Activated CD8-positive, alpha-beta T cell treated with anti-CD3 and anti-CD28 coated beads for 36 hours (primary cell): ENCODE results near the gene ALDH6A1. TPM values are rescaled to one million over a fixed set of nuclear protein-coding genes. Genes with fewer than 3 reads are reported as not detected.
A peak's percentile ranks its signal among the peaks of the same experiment; 100 is the strongest.

Experiments used
- ATAC-seq: fragments of 200-7000 bp; cut with Tn5 transposase; one replicate; pipeline ENCODE4 v1.10.0; 2021; ENCODE audit warnings: mild to moderate bottlenecking, moderate library complexity
- CTCF ChIA-PET: fragments of 350-600 bp; sonication (Branson Sonifier 250); formaldehyde crosslinking; loops from one replicate; lab custom pipeline; 2021; ENCODE audit warnings: antibody characterized with exemption; lab: Charles Lee
- POLR2A ChIA-PET: fragments of 350-600 bp; sonication (Branson Sonifier 250); formaldehyde crosslinking; loops from one replicate; lab custom pipeline; 2021; ENCODE audit warnings: antibody characterized with exemption; lab: Charles Lee
- DNase-seq: peaks from one replicate; pipeline ENCODE4 v3.0.0-alpha.2; 2020
- H3K27ac Mint-ChIP-seq: one replicate; pipeline ENCODE4 v1.8.0; 2021; ENCODE audit warnings: mild to moderate bottlenecking, mixed read lengths
- H3K27me3 Mint-ChIP-seq: one replicate; pipeline ENCODE4 v1.8.0; 2021; ENCODE audit warnings: mixed read lengths
- H3K36me3 Mint-ChIP-seq: one replicate; pipeline ENCODE4 v1.8.0; 2021; ENCODE audit warnings: low read depth, mixed read lengths
- H3K4me1 Mint-ChIP-seq: one replicate; pipeline ENCODE4 v1.8.0; 2021; ENCODE audit warnings: low read depth, mixed read lengths
- H3K4me3 Mint-ChIP-seq: one replicate; pipeline ENCODE4 v1.8.0; 2021; ENCODE audit warnings: mild to moderate bottlenecking, moderate library complexity, mixed read lengths
- H3K9me3 Mint-ChIP-seq: one replicate; pipeline ENCODE4 v1.8.0; 2021; ENCODE audit warnings: mixed read lengths
- CTCF ChIP-seq: fragments of 200-600 bp; IDR thresholded peaks from one replicate; pipeline ENCODE4 v1.8.0; 2022; ENCODE audit warnings: antibody characterized with exemption, mild to moderate bottlenecking
- intact Hi-C: fragments of 100-400 bp; cut with micrococcal nuclease; formaldehyde crosslinking; loops from one replicate; pipeline ENCODE4 v1.10.0; 2022
- total RNA-seq, 2 experiments: library from RNA; stranded (reverse); gene quantifications; one replicate each; pipeline ENCODE4 v1.2.3, GENCODE V29; 2021

ALDH6A1 gene
- total RNA-seq, 2 experiments from 2014 or later, result 10.8 to 11.8 TPM

GRCh38 chr14:74048281-74048680 lies 36.0 kb downstream of the ALDH6A1 start:
- no peak overlapping the region for H3K27ac Mint-ChIP-seq
- intact Hi-C loops, result no loop called here
- no peak overlapping the region for H3K4me3 Mint-ChIP-seq
- no peak for TF ChIP-seq CTCF
- DNase-seq (no peak), ATAC-seq (no peak)
- ChIA-PET CTCF (interaction anchor here (0.6 kb wide), 1 partner anchor 16 kb away, joined by 3 read pairs; no protein-coding TSS in a partner anchor), POLR2A (no interaction called here)
- H3K4me1 Mint-ChIP-seq, result no peaks in the 10 kb centered on the region
- no peaks in the 10 kb centered on the region for H3K36me3 Mint-ChIP-seq
- no peaks in the 10 kb centered on the region for H3K9me3 Mint-ChIP-seq
- H3K27me3 Mint-ChIP-seq, result no peaks in the 10 kb centered on the region

GRCh38 chr14:74045522-74045921 lies 38.7 kb downstream of the ALDH6A1 start:
- no peaks in the 10 kb centered on the region for H3K27me3 Mint-ChIP-seq
- H3K9me3 Mint-ChIP-seq, result no peaks in the 10 kb centered on the region
- CTCF ChIA-PET, result no interaction called here
- no peaks in the 10 kb centered on the region for H3K36me3 Mint-ChIP-seq
- intact Hi-C loops, result no loop called here
- H3K4me3 Mint-ChIP-seq, result no peak overlapping the region
- DNase-seq (no peak), ATAC-seq (no peak)
- no peak overlapping the region for H3K27ac Mint-ChIP-seq
- POLR2A ChIA-PET, result no interaction called here
- H3K4me1 Mint-ChIP-seq, result no peaks in the 10 kb centered on the region
- TF ChIP-seq CTCF, result no peak

GRCh38 chr14:74042296-74042695 lies 42.0 kb downstream of the ALDH6A1 start:
- H3K27ac Mint-ChIP-seq, result no peak overlapping the region
- DNase-seq (no peak), ATAC-seq (no peak)
- CTCF ChIA-PET, result interaction anchor here (1.7 kb wide), 1 partner anchor 11 kb away, joined by 6 read pairs; no protein-coding TSS in a partner anchor
- intact Hi-C loops, result no loop called here
- H3K4me1 Mint-ChIP-seq, result no peaks in the 10 kb centered on the region
- POLR2A ChIA-PET, result no interaction called here
- no peaks in the 10 kb centered on the region for H3K9me3 Mint-ChIP-seq
- H3K4me3 Mint-ChIP-seq, result no peak overlapping the region
- TF ChIP-seq CTCF, result no peak
- H3K36me3 Mint-ChIP-seq, result no peaks in the 10 kb centered on the region
- no peaks in the 10 kb centered on the region for H3K27me3 Mint-ChIP-seq

- no peak for ATAC-seq
- H3K36me3 Mint-ChIP-seq, result no peaks in the 10 kb centered on the region
- H3K4me1 Mint-ChIP-seq, result no peaks in the 10 kb centered on the region
- no peak for DNase-seq
- CTCF ChIA-PET, result interaction anchor here (0.9 kb wide), 1 partner anchor 96 kb away, joined by 5 read pairs; no protein-coding TSS in a partner anchor
- no peak overlapping the region for H3K4me3 Mint-ChIP-seq
- intact Hi-C loops, result loop anchor here (10.0 kb wide), 1 partner anchor 73 kb away; no protein-coding TSS in a partner anchor
- POLR2A ChIA-PET, result no interaction called here
- peak; percentile 81 for TF ChIP-seq CTCF
- no peaks in the 10 kb centered on the region for H3K27me3 Mint-ChIP-seq
- H3K9me3 Mint-ChIP-seq, result no peaks in the 10 kb centered on the region
- no peak overlapping the region for H3K27ac Mint-ChIP-seq
Measured at GRCh38 chr14:74038020-74038859, 46.0 kb downstream of the ALDH6A1 start.

GRCh38 chr14:74035556-74035955 lies 48.7 kb downstream of the ALDH6A1 start:
- ATAC-seq (no peak), DNase-seq (no peak)
- ChIA-PET CTCF (interaction anchor here (0.6 kb wide), 1 partner anchor 60 kb away, joined by 3 read pairs; no protein-coding TSS in a partner anchor), POLR2A (interaction anchor here (0.9 kb wide), 1 partner anchor 458 kb away, joined by 3 read pairs; the partner anchor contains the start of genes ISCA2 and NPC2)
- H3K9me3 Mint-ChIP-seq, result no peaks in the 10 kb centered on the region
- H3K4me1 Mint-ChIP-seq, result no peaks in the 10 kb centered on the region
- no peak overlapping the region for H3K27ac Mint-ChIP-seq
- no peak overlapping the region for H3K4me3 Mint-ChIP-seq
- intact Hi-C loops, result loop anchor here (10.0 kb wide), 1 partner anchor 71 kb away; no protein-coding TSS in a partner anchor
- no peaks in the 10 kb centered on the region for H3K36me3 Mint-ChIP-seq
- H3K27me3 Mint-ChIP-seq, result no peaks in the 10 kb centered on the region
- no peak for TF ChIP-seq CTCF
